ENCODE measurements around the gene PM20D1.

- TF ChIP-seq POLR2A (IDR thresholded peaks at IDR 0.05; ENCODE audit: low read depth, low read length) (no peak), POLR2AphosphoS5 (IDR thresholded peaks at IDR 0.05; ENCODE audit: low read depth, low read length) (no peak)
Observed at GRCh38 chr1:205792961-205793673, 56.8 kb downstream of the PM20D1 start.
